Neural progenitor cell (in vitro differentiated cells): ENCODE data around the gene UPK3BL2.
"Not testable (repeated sequence)": the region's sequence is repeated elsewhere in the genome, so short reads cannot be mapped to it uniquely, and the experiment has no call there.

Source experiments
- CTCF ChIP-seq: fragments of 200-600 bp; sonication (generic); IDR thresholded peaks from 2 replicates; pipeline ENCODE4 v1.5.1; 2017; ENCODE audit warnings: antibody characterized with exemption, mild to moderate bottlenecking
- EZH2phosphoT487 ChIP-seq: fragments of 200-600 bp; sonication (generic); IDR thresholded peaks from 2 replicates; pipeline ENCODE4 v1.6.1; 2017; ENCODE audit warnings: antibody characterized with exemption

- not testable (repeated sequence) for TF ChIP-seq CTCF, EZH2phosphoT487
These were observed 25.1 kb upstream of the UPK3BL2 start for GRCh38 chr7:102568620-102569019.
